Fibroblast of skin of right biceps (primary cell): ENCODE results near the gene MAGI1.
A peak's percentile ranks its signal among the peaks of the same experiment; 100 is the strongest.

ENCODE experiments used
- DNase-seq: peaks from one replicate; pipeline ENCODE4 v3.0.0-alpha.2; 2013

MAGI1 gene

GRCh38 chr3:65787340-65787739, 251.4 kb downstream of the MAGI1 start:
- DNase-seq: no peak

- no peak for DNase-seq
Measured at GRCh38 chr3:65786890-65787289, 251.8 kb downstream of the MAGI1 start.

GRCh38 chr3:65785065-65785645, 253.6 kb downstream of the MAGI1 start:
- peak; percentile 67 for DNase-seq

GRCh38 chr3:65783117-65783516, 255.6 kb downstream of the MAGI1 start:
- no peak for DNase-seq

- no peak for DNase-seq
Measured at GRCh38 chr3:65781594-65781993, 257.1 kb downstream of the MAGI1 start.

- no peak for DNase-seq
Measured at GRCh38 chr3:65779390-65779789, 259.3 kb downstream of the MAGI1 start.

DNA sequence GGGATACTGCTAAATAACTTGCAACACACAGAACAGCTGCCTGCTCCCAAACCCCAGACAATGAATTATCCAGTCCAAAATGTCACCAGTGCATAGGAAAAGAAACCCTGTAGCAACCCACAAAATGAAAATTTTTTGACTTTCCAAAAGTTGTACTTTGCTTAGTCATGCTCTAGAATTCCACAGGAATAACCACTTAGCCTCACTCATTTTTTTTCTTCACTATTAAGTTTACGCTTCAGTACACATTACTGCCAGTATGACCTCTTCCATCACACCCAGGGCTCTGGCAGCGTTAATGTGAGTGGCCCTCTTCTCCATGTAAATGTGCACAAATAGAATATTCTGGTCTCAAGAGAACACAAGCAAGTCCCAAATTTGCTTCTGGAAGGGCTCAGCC, 259.8 kb downstream of the MAGI1 start:
- peak; percentile 58 for DNase-seq

GRCh38 chr3:65777050-65777449, 261.7 kb downstream of the MAGI1 start:
- DNase-seq: no peak

GRCh38 chr3:65776494-65776893, 262.2 kb downstream of the MAGI1 start:
- DNase-seq: peak; percentile 94

DNA sequence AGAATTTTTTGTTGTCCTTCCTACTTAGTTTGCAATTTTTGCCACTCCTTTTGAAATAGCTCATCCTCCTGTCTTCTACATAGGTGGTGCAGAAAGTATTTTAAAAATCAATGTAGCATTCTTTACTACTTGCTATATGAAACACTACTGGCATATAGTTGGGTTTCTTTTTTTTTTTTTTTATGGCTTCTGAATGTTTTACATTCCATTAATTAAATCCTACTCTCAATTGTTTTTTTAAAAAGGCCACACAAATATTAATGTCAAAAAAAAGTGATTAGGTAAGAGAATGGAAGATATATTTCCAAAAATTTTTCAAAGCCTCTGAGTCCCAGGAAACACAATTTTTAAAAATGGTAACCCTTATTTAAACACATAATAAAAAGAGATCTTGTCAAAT, 262.6 kb downstream of the MAGI1 start:
- DNase-seq: peak; percentile 54

DNA sequence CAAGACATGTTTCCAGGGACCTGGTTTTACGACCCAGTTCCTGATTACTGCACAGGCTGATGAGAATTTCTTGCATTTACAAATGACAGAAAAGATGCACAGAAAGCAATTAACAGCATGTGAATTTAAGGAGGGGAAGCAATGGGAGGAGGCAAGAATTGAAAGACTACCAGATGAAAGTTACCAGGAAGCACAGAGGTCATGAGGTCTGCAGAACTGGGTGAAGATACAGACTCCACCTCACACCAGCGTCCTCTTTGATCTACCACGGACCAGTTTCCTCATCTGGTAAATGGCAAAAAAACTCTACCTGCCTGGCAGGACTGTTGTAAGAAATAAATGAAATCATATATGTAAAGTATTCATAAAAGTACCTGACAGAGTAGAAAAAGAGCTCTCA, 266.0 kb downstream of the MAGI1 start:
- no peak for DNase-seq

- no peak for DNase-seq
Measured at GRCh38 chr3:65767551-65767950, 271.2 kb downstream of the MAGI1 start.

DNA sequence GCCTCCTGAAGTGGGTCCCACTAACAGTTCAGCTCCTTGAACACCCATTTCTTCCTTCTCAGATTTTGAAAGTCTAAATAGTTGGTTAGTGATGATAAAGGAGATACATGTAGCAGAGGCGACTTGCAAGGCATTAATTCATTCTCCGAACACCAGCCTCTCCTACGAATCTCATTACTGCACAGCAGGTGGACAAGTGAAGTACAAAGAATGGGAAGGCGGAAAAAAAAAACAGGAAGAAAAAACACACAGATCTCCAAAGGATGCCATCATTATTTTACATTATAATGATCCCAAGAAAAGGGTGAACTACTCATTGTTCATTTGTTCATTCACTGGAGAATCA, 276.5 kb downstream of the MAGI1 start:
- DNase-seq: no peak

DNA sequence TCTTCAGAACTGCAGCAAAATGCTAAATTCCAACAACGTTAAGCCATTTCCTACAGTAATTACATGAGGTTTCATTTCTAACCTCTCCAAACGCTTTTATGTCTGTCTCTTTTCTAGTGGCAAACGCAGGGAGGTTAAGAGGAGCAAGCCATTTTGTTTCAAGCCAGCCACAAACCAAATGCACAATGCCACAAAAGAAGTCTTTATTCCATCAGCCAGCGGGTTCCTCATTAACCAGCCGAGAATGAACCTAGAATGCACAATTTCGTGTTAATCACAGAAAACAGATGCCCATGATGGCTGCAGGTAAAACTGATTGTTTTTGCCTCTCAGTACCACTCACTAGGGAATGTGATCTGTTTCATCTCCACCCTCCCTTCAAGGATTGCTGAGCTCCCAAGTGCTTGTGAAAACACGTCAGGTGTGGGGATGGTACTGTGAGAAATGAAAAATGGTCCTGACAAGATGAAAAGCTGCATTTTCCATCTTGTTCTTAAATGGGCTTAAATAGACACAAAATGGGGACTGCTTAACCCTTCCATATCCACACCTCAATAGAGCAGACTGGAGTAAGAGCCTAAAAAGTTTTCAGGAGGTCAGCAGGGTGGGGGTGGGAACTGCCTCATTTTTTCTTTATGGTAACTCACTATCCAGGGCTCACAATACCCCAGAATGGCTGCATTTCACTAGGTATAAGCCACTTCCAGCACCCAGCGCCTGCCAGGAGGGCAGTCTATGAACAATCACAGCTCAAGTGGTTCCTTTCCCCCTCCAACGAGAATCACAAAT, 277.1 kb downstream of the MAGI1 start:
- no peak for DNase-seq

DNA sequence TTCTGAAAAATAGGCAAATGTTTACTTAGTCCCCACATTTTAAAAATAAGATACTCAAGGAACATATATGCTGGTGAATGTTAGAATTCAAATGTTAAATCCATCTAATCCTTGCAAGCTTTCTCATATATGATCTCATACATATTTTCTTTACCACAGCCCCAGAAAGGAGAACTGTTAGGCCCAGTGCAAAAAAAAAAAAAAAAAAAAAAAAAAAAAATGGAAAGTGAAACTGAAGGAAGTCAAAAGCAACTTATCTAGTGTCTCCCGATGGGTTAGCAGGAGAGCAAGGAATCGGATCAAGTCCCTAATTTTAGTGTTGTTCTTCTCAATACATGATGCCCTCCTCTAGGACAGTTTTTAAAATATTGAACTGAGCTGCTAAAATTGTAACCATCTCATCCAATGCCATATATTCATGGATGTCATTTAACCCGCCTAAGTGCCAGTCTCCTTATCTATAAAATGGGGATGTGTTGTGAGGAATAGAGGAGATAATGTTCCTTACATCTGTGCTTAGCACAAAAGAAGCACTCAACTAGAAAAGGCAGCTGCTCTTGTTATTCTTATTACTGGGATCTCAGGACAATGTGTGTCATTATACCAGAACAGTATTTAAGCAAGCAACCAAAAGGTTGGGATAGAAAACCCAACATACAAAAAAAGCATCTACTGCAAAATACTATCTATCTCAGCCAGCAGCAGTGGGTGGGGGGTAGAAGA, 279.7 kb downstream of the MAGI1 start:
- peak; percentile 53 for DNase-seq

- DNase-seq: no peak
Measured at GRCh38 chr3:65758438-65758837, 280.3 kb downstream of the MAGI1 start.

- DNase-seq: no peak
Measured at GRCh38 chr3:65752636-65753035, 286.1 kb downstream of the MAGI1 start.

DNA sequence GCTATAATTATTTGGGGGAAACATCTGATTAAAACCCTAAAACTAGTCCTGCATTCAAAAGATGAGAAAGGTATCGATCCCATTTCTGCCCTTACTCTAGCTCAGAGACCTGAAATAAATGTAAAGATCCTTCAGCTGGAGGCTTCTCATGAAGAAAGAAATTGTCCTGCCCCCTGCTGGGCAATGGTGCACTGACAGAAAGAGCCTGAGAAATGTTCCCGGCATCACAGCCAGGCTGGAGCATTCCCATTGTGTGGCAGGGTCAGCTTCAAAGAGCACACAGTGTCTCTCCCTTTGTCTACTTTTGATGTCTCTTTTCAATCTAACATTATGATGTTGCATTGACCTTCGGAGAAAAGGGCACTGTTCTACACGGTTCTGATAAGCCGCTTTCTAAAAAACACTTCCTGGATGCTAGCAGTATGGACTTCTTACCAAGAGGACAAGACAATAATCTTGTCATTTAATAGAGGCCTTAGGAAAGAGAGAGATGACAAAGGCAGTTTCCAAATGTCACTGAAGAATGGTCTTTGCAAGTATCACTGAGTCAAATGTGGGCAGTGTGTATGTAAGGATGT, 287.5 kb downstream of the MAGI1 start:
- DNase-seq: peak; percentile 36

- DNase-seq: no peak
Measured at GRCh38 chr3:65749066-65749465, 289.7 kb downstream of the MAGI1 start.

DNA sequence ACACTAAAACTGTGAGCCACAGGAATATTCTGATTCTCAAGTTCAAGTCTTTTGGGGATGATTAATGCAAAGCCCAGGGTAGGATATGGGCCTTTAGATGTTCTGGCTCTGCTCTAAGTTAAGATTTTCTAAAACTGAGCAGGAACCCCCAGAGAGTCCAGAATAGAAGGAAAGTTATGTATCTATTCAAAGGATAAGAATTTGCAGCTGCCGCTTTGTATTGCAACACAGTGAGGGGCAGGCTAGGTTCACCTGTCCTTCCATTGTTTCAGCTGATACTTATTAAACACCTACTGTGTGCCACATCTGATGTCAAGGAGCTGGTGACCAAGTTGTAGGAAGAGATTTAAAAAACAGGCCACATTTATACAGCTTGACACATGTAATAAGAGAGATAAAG, 290.4 kb downstream of the MAGI1 start:
- DNase-seq: no peak

- DNase-seq: no peak
Measured at GRCh38 chr3:65746848-65747247, 291.9 kb downstream of the MAGI1 start.

DNA sequence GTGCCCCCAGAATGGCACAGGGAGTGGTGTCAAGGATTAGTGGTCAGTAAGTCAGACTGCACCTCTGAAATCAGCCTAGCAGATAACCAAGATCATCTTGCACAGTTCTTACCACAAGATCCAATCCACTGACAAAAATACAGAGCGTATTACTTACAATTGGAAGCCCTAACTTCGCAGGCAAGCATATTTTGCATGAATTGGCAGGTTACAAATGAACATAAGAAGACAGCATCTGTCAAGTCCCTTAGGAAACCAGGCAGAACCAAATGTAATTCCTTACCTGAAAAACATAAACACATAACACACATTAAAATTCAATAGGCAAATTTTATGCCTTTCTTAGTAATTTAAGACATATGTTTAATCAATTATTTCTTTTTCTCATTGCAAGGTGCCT, 293.4 kb downstream of the MAGI1 start:
- DNase-seq: no peak

DNA sequence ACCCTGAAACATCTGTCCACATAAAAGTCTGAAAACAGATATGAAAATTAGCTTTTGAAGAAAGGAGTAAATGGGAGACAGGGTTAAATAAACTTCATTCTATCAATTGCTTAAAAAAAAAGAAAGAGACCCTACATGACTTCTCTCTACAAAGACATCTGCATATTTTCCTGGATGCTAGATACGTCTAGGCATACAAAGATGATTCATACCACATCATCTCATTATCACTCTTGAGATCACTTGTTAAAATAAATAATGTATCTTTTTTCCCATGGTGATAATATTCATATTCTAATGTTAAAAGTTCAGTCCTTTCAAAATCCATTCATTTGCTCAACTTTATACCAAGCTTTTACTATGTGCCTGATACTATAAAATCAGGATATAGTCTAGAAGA, 295.8 kb downstream of the MAGI1 start:
- DNase-seq: peak; percentile 57

- no peak for DNase-seq
Measured at GRCh38 chr3:65741540-65741939, 297.2 kb downstream of the MAGI1 start.
